Measurements from ENCODE around the gene ABCD4. TPM values are rescaled to one million over a fixed set of nuclear protein-coding genes. Genes with fewer than 3 reads are reported as not detected.
"Not testable (repeated sequence)": the region's sequence is repeated elsewhere in the genome, so short reads cannot be mapped to it uniquely, and the experiment has no call there.

The ABCD4 gene
- total RNA-seq, 1 experiment from 2014 or later: 30.6 TPM

DNA sequence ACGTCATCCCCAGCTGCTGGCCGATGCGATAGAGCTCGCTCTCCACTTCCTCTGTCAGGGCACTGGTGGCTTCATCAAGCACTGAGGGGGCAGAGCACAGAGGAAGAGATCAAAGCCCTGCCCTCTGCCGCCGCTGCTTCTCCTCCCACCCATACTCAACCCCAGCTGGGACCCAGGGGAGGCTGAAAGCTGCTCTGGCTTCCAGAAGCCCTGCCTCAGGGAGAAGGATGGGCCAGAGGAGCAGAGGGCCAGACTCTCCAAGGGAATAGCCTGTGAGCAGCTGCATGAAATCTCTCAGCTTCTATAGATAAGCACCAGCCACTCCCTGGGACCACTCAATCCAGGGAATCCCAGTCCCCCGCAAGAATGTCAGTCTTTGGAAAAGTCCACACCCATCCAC lies 16.0 kb downstream of the ABCD4 start:
- Histone ChIP-seq H3K4me1 (no peaks in the 10 kb centered on the region), H3K9me3 (replicated peaks) (no peaks in the 10 kb centered on the region), H3K36me3 (peaks cover 13% of the 10 kb centered on the region), H3K4me3 (no peak overlapping the region), H3K27me3 (no peaks in the 10 kb centered on the region), H3K27ac (no peak overlapping the region)
- DNase-seq: no peak

DNA sequence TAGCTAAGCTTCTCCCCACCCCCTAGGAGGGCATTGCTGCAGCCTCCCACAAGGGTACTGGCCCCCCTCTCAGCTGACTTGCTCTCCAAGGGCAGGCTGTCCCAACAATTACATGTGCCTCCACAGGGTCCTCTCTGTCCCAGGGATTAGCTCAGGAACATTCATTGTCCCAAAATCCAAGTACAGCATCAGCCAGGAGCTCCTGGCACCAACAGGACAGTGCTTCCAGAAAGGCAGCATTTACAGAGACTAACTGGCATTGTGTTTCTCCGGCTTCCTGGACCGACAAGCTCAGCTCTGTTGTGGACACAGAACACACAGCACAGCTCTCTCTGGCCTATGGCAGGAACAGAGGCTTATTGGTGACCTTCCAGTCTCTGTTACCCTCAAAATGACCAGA lies 21.7 kb downstream of the ABCD4 start:
- Histone ChIP-seq H3K36me3 (peaks cover 3% of the 10 kb centered on the region; the same call in 1 of the 2 replicates), H3K4me3 (no peak overlapping the region), H3K27me3 (no peaks in the 10 kb centered on the region), H3K9me3 (replicated peaks) (no peaks in the 10 kb centered on the region), H3K27ac (no peak overlapping the region), H3K4me1 (no peaks in the 10 kb centered on the region)
- no peak for DNase-seq

GRCh38 chr14:74278080-74278479 lies 24.7 kb downstream of the ABCD4 start:
- Histone ChIP-seq H3K9me3 (replicated peaks) (no peaks in the 10 kb centered on the region), H3K36me3 (no peaks in the 10 kb centered on the region), H3K4me3 (no peak overlapping the region), H3K4me1 (peaks cover 11% of the 10 kb centered on the region), H3K27me3 (no peaks in the 10 kb centered on the region), H3K27ac (no peak overlapping the region)
- DNase-seq: no peak

- no peak overlapping the region for H3K27ac ChIP-seq
- no peaks in the 10 kb centered on the region for H3K36me3 ChIP-seq
- H3K4me1 ChIP-seq: peaks cover 11% of the 10 kb centered on the region
- DNase-seq: peak; percentile 81 to 82
- no peaks in the 10 kb centered on the region for H3K9me3 ChIP-seq (replicated peaks)
- H3K27me3 ChIP-seq: no peaks in the 10 kb centered on the region
- H3K4me3 ChIP-seq: no peak overlapping the region
Observed at GRCh38 chr14:74275241-74275841, 27.4 kb downstream of the ABCD4 start.

DNA sequence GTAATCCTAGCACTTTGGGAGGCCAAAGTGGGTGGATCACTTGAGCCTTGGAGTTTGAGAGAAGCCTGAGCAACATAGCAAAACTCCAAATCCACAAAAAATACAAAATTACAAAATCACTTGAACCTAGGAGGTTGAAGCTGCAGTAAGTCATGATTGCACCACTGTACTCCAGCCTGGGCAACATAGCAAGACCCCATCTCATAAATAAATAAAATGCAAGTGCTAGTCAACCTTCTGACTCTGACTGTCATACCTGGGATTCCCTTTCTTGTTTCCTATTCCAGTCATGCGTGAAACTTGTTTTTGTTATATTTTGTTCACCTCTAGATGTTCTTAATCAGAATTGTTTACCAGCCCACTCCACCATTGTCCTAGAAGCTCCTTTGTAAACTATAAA lies 31.4 kb downstream of the ABCD4 start:
- no peaks in the 10 kb centered on the region for H3K9me3 ChIP-seq (replicated peaks)
- peaks cover 11% of the 10 kb centered on the region for H3K4me1 ChIP-seq
- H3K27me3 ChIP-seq: no peaks in the 10 kb centered on the region
- DNase-seq: no peak
- no peak overlapping the region for H3K27ac ChIP-seq
- H3K4me3 ChIP-seq: no peak overlapping the region
- H3K36me3 ChIP-seq: no peaks in the 10 kb centered on the region

- H3K27me3 ChIP-seq; H3K4me3 ChIP-seq; H3K9me3 ChIP-seq (replicated peaks); H3K36me3 ChIP-seq; H3K27ac ChIP-seq; H3K4me1 ChIP-seq: not testable (repeated sequence)
- peak; percentile 26 to 39 for DNase-seq
Observed at GRCh38 chr14:74270382-74271177, 32.2 kb downstream of the ABCD4 start.

- Histone ChIP-seq H3K36me3 (no peaks in the 10 kb centered on the region), H3K4me1 (no peaks in the 10 kb centered on the region), H3K4me3 (no peak overlapping the region), H3K9me3 (replicated peaks) (no peaks in the 10 kb centered on the region), H3K27me3 (no peaks in the 10 kb centered on the region), H3K27ac (no peak overlapping the region)
- no peak for DNase-seq
Observed at GRCh38 chr14:74267588-74267987, 35.1 kb downstream of the ABCD4 start.

DNA sequence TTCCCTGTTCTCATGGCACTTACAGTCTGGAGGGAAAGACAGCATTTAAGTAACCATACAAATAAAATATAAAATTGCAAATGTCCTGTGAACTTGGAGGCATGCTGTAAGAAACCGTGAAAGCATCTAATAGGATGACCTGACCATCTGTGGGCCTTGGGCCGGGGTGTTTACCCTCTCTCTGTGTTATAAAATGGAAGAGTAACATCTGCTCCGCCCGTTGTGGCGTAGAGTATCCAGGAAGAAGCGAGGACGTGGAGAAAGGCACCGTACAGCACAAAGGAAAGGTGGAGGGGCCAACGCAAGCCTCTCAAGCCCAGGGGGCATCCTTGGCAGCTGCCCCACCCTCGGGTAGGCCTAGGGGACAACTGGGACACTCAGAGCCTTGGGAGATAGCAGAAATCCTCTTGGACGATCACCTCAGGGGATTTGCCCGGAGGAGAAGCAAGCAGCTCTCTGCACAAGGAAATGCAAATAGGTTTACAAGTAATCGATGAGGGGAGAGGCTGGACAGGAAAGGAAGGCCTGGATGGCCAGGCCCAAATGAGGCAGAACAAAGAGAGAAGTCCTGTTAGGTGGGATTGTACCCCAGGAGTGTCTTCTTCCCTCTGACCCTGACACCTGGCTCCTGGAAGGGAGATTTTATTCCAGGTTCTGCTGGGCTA lies 37.3 kb downstream of the ABCD4 start:
- no peak for DNase-seq
- H3K4me1 ChIP-seq: no peaks in the 10 kb centered on the region
- no peak overlapping the region for H3K4me3 ChIP-seq
- H3K27ac ChIP-seq: no peak overlapping the region
- H3K9me3 ChIP-seq (replicated peaks): no peaks in the 10 kb centered on the region
- no peaks in the 10 kb centered on the region for H3K27me3 ChIP-seq
- no peaks in the 10 kb centered on the region for H3K36me3 ChIP-seq

DNA sequence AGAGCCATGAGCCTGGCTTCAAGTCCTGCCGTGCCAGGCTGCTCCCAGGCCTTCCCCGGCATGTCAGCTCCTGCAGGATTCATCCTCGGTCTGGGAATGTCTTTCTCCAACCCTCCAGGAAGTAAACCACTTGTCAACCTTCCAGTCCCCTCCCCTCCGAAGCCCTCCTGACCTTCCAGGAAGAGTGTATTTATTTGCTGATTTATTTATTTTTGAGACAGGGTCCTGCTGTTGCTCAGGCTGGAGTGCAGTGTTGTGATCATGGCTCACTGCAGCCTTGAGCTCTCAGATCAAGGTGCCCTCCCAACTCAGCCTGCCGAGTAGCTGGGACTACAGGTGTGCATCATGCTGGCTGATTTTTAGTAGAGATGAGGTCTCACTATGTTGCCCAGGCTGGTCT lies 38.8 kb downstream of the ABCD4 start:
- H3K9me3 ChIP-seq (replicated peaks): no peaks in the 10 kb centered on the region
- H3K27ac ChIP-seq: no peak overlapping the region
- no peaks in the 10 kb centered on the region for H3K36me3 ChIP-seq
- H3K4me1 ChIP-seq: no peaks in the 10 kb centered on the region
- no peak for DNase-seq
- no peaks in the 10 kb centered on the region for H3K27me3 ChIP-seq
- H3K4me3 ChIP-seq: no peak overlapping the region

- no peak overlapping the region for H3K27ac ChIP-seq
- no peaks in the 10 kb centered on the region for H3K36me3 ChIP-seq
- H3K9me3 ChIP-seq (replicated peaks): no peaks in the 10 kb centered on the region
- no peaks in the 10 kb centered on the region for H3K4me1 ChIP-seq
- H3K27me3 ChIP-seq: peaks cover 6% of the 10 kb centered on the region; the same call in 1 of the 2 replicates
- H3K4me3 ChIP-seq: no peak overlapping the region
- no peak for DNase-seq
Observed at GRCh38 chr14:74263181-74263580, 39.6 kb downstream of the ABCD4 start.

DNA sequence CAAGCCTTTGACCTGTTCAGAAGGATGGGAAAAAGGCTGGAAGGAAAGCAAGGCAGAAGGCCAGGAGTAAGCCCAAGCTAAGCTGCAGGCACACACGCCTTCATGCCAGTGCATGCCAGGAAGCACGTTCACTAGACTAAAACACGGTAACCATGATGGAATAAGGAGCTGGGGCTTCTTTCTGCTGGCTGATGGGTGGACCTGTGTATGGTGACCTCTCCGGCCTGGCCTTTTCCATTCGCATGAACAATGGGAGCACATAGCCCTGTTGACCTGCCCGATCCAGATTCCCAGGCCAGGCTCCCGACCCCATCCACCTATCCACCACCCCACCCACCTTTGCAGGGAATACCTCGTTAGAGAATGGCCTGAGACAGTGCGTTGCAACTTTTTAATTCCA lies 40.7 kb downstream of the ABCD4 start:
- H3K36me3 ChIP-seq: no peaks in the 10 kb centered on the region
- H3K4me1 ChIP-seq: no peaks in the 10 kb centered on the region
- no peak overlapping the region for H3K27ac ChIP-seq
- DNase-seq: no peak
- no peaks in the 10 kb centered on the region for H3K9me3 ChIP-seq (replicated peaks)
- peaks cover 6% of the 10 kb centered on the region; the same call in 1 of the 2 replicates for H3K27me3 ChIP-seq
- H3K4me3 ChIP-seq: no peak overlapping the region

GRCh38 chr14:74261288-74261687 lies 41.4 kb downstream of the ABCD4 start:
- Histone ChIP-seq H3K27me3 (peaks cover 6% of the 10 kb centered on the region; the same call in 1 of the 2 replicates), H3K4me3 (no peak overlapping the region), H3K9me3 (replicated peaks) (no peaks in the 10 kb centered on the region), H3K4me1 (no peaks in the 10 kb centered on the region), H3K27ac (no peak overlapping the region), H3K36me3 (no peaks in the 10 kb centered on the region)
- DNase-seq: no peak

- Histone ChIP-seq H3K27ac (no peak overlapping the region), H3K27me3 (peaks cover 6% of the 10 kb centered on the region; the same call in 1 of the 2 replicates), H3K4me1 (no peaks in the 10 kb centered on the region), H3K36me3 (no peaks in the 10 kb centered on the region), H3K9me3 (replicated peaks) (no peaks in the 10 kb centered on the region), H3K4me3 (no peak overlapping the region)
- DNase-seq: no peak
Observed at GRCh38 chr14:74260525-74261233, 42.1 kb downstream of the ABCD4 start.

- no peak for DNase-seq
- H3K27me3 ChIP-seq: peaks cover 6% of the 10 kb centered on the region; the same call in 1 of the 2 replicates
- H3K4me3 ChIP-seq: no peak overlapping the region
- H3K27ac ChIP-seq: no peak overlapping the region
- no peaks in the 10 kb centered on the region for H3K36me3 ChIP-seq
- no peaks in the 10 kb centered on the region for H3K4me1 ChIP-seq
- H3K9me3 ChIP-seq (replicated peaks): no peaks in the 10 kb centered on the region
Observed at GRCh38 chr14:74259513-74259912, 43.2 kb downstream of the ABCD4 start.

- peak overlapping the region; percentile 62 for H3K4me3 ChIP-seq
- no peaks in the 10 kb centered on the region for H3K36me3 ChIP-seq
- no peak for DNase-seq
- no peaks in the 10 kb centered on the region for H3K9me3 ChIP-seq (replicated peaks)
- H3K27ac ChIP-seq: no peak overlapping the region
- peaks cover 6% of the 10 kb centered on the region; the same call in 1 of the 2 replicates for H3K27me3 ChIP-seq
- H3K4me1 ChIP-seq: no peaks in the 10 kb centered on the region
Observed at GRCh38 chr14:74258764-74259035, 44.0 kb downstream of the ABCD4 start.
